Breast epithelium (tissue), 3 donors: ENCODE results near the gene HSD11B2.

ENCODE experiments used
- CTCF ChIP-seq, 3 donors: fragments of 450-650 bp; IDR thresholded peaks; one replicate each; pipeline ENCODE4 v1.5.1; 2016 to 2017; ENCODE audit warnings: antibody characterized with exemption in 3 of 3, mild to moderate bottlenecking in 3 of 3, moderate library complexity in 3 of 3
- POLR2A ChIP-seq: fragments of 450-650 bp; IDR thresholded peaks from one replicate; pipeline ENCODE4 v1.6.1; 2016; ENCODE audit warnings: antibody characterized with exemption, mild to moderate bottlenecking, moderate library complexity

DNA sequence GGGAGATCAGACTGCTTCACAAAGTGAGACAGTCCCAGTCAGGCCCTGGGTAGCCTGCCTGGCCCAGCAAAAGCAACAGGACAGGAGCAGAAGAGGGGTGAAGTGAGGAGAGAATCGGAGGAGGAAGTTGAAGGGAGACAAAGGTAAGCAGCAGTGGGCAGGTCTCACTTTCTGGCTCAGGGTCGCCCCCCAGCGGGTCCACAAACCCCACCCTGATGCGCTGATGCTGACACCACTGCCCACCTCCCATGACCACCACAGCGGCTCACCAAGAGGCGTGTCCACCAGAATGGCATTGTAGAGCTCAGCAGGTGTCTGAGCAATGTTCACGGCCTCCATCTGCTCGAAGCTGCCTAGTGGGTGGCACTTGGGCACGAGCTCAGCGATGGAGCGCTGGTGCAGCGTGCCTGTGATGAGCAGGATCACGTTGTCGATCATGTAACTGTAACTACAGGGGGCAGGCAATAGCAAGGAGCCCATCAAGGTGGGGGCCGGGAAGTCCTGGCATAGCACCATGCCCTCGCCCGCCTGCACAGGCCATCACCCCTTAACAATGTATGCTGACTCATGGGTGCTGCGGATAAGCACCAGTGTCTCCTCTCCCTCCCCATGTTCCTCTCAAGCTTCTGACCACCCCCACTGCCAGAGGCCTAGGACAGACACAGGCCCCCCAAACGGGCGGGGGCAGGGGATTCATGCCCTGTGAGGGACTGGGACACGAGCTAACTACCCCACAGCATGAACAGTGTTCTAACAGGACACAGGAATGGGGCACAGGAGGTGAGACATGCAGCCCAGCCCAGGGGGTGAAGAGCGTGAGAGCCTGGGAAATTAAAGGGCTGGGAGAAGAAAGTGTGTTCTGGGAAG lies 13.6 kb downstream of the HSD11B2 start:
- no peak for TF ChIP-seq CTCF (IDR thresholded peaks at IDR 0.05)
- no peak for TF ChIP-seq POLR2A
